ENCODE results near the gene USP15.

USP15 gene

DNA sequence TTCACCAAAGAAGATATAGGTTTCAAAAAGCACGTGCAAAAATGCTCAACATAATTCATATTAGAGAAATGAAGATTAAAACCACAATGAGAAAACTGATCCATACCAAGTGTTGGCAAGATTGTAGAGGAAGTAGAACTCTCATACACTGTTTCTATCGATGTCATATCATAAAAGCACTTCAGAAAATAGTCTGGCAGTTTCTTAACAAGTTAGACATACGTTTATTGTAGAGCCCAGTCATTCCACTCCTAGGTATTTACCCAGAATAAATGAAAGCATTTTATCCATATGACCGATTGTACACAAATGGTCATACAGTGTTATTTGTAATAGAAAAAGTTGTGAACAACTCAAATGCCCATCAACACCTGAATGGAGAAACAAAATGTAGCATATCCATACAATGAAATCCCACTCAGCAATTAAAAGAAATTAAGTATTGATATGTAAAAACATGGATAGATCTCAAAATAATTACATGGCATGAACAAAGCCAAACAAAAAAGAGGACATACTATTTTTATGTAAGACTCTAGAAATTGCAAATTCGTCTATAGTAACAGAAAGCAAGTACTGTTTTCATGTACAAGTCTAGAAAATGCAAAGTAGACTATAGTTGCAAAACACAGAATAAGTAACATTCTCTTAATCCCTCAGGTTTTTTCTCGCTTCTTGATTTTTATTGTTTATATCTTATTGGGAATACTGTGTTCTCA lies 41.0 kb downstream of the USP15 start:
- H3K36me3 Mint-ChIP-seq (ENCODE audit: low read depth) = peaks cover 65% of the 10 kb centered on the region
- H3K4me1 Mint-ChIP-seq (ENCODE audit: low read depth) = peaks cover 53% of the 10 kb centered on the region
- no peak overlapping the region for H3K4me3 Mint-ChIP-seq
- H3K9me3 Mint-ChIP-seq = peaks cover 9% of the 10 kb centered on the region
- no peak overlapping the region for H3K27ac Mint-ChIP-seq
- intact Hi-C loops (cut with micrococcal nuclease) = no loop called here
- no peaks in the 10 kb centered on the region for H3K27me3 Mint-ChIP-seq

DNA sequence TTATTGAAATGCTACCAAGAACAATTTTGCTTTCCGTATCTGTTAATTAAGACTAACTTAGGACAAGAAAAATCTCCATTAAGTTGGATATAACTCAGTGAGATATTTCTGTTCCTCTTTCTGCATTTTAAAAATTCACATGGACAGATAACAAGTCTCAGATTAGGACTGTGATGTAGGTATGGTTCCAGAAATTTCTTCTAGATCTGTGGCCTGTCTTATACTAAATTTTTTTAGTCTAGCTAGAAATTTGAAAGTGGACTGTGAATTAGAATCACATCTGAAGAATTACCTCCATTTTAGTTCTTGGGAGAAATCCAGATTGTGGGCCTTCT lies 41.6 kb downstream of the USP15 start:
- intact Hi-C loops (cut with micrococcal nuclease) = no loop called here
- Mint-ChIP-seq H3K36me3 (ENCODE audit: low read depth) (peaks cover 65% of the 10 kb centered on the region), H3K9me3 (peaks cover 9% of the 10 kb centered on the region), H3K27me3 (no peaks in the 10 kb centered on the region), H3K4me1 (ENCODE audit: low read depth) (peaks cover 48% of the 10 kb centered on the region), H3K27ac (no peak overlapping the region), H3K4me3 (no peak overlapping the region)

- Mint-ChIP-seq H3K9me3 (peaks cover 9% of the 10 kb centered on the region), H3K27me3 (no peaks in the 10 kb centered on the region), H3K4me3 (no peak overlapping the region), H3K4me1 (ENCODE audit: low read depth) (peaks cover 20% of the 10 kb centered on the region), H3K27ac (no peak overlapping the region), H3K36me3 (ENCODE audit: low read depth) (peaks cover 61% of the 10 kb centered on the region)
- intact Hi-C loops (cut with micrococcal nuclease) = no loop called here
Measured at GRCh38 chr12:62304560-62304959, 44.4 kb downstream of the USP15 start.

GRCh38 chr12:62305778-62306177 lies 45.6 kb downstream of the USP15 start:
- intact Hi-C loops (cut with micrococcal nuclease) = no loop called here
- Mint-ChIP-seq H3K27me3 (no peaks in the 10 kb centered on the region), H3K4me3 (no peak overlapping the region), H3K9me3 (peaks cover 9% of the 10 kb centered on the region), H3K4me1 (ENCODE audit: low read depth) (peaks cover 21% of the 10 kb centered on the region), H3K36me3 (ENCODE audit: low read depth) (peaks cover 67% of the 10 kb centered on the region), H3K27ac (no peak overlapping the region)

GRCh38 chr12:62306569-62307530 lies 46.6 kb downstream of the USP15 start:
- peaks cover 14% of the 10 kb centered on the region for H3K4me1 Mint-ChIP-seq (ENCODE audit: low read depth)
- H3K9me3 Mint-ChIP-seq = peaks cover 9% of the 10 kb centered on the region
- no peak overlapping the region for H3K4me3 Mint-ChIP-seq
- intact Hi-C loops (cut with micrococcal nuclease) = no loop called here
- no peak overlapping the region for H3K27ac Mint-ChIP-seq
- H3K27me3 Mint-ChIP-seq = no peaks in the 10 kb centered on the region
- peaks cover 72% of the 10 kb centered on the region for H3K36me3 Mint-ChIP-seq (ENCODE audit: low read depth)

- H3K9me3 Mint-ChIP-seq = peaks cover 9% of the 10 kb centered on the region
- H3K4me1 Mint-ChIP-seq (ENCODE audit: low read depth) = peaks cover 11% of the 10 kb centered on the region
- peaks cover 72% of the 10 kb centered on the region for H3K36me3 Mint-ChIP-seq (ENCODE audit: low read depth)
- H3K4me3 Mint-ChIP-seq = no peak overlapping the region
- no peaks in the 10 kb centered on the region for H3K27me3 Mint-ChIP-seq
- intact Hi-C loops (cut with micrococcal nuclease) = no loop called here
- no peak overlapping the region for H3K27ac Mint-ChIP-seq
Measured at GRCh38 chr12:62308201-62308600, 48.0 kb downstream of the USP15 start.

GRCh38 chr12:62313727-62314380 lies 53.6 kb downstream of the USP15 start:
- Mint-ChIP-seq H3K4me1 (ENCODE audit: low read depth) (peaks cover 21% of the 10 kb centered on the region), H3K9me3 (peaks cover 11% of the 10 kb centered on the region), H3K4me3 (no peak overlapping the region), H3K27me3 (no peaks in the 10 kb centered on the region), H3K27ac (no peak overlapping the region), H3K36me3 (ENCODE audit: low read depth) (peaks cover 33% of the 10 kb centered on the region)
- intact Hi-C loops (cut with micrococcal nuclease) = no loop called here

DNA sequence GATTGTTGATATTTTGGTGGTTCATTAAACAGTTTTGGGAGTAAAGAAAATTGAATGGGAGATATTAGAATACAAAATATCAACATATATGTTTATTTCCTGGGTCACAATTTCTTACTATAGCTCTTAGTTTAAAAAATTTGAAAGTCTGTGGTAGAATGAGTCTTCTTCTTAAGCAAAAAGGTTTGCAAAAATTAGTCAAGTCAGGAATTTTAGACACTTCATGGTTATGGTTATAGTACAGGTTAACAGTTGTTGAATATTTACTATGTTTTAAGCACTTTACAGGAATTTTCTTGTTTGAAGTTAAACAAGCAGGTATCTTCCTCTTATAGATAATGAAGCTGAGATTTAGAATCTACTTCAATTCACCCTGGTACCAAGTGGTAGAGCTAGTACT lies 56.8 kb downstream of the USP15 start:
- H3K27me3 Mint-ChIP-seq = no peaks in the 10 kb centered on the region
- H3K27ac Mint-ChIP-seq = no peak overlapping the region
- intact Hi-C loops (cut with micrococcal nuclease) = no loop called here
- H3K4me3 Mint-ChIP-seq = no peak overlapping the region
- peaks cover 25% of the 10 kb centered on the region for H3K4me1 Mint-ChIP-seq (ENCODE audit: low read depth)
- H3K36me3 Mint-ChIP-seq (ENCODE audit: low read depth) = peaks cover 40% of the 10 kb centered on the region
- H3K9me3 Mint-ChIP-seq = peaks cover 25% of the 10 kb centered on the region

GRCh38 chr12:62319058-62319457 lies 58.9 kb downstream of the USP15 start:
- H3K4me3 Mint-ChIP-seq = no peak overlapping the region
- H3K36me3 Mint-ChIP-seq (ENCODE audit: low read depth) = peaks cover 56% of the 10 kb centered on the region
- H3K27me3 Mint-ChIP-seq = no peaks in the 10 kb centered on the region
- peaks cover 25% of the 10 kb centered on the region for H3K9me3 Mint-ChIP-seq
- H3K4me1 Mint-ChIP-seq (ENCODE audit: low read depth) = peaks cover 25% of the 10 kb centered on the region
- H3K27ac Mint-ChIP-seq = peak overlapping the region; percentile 42
- intact Hi-C loops (cut with micrococcal nuclease) = no loop called here

DNA sequence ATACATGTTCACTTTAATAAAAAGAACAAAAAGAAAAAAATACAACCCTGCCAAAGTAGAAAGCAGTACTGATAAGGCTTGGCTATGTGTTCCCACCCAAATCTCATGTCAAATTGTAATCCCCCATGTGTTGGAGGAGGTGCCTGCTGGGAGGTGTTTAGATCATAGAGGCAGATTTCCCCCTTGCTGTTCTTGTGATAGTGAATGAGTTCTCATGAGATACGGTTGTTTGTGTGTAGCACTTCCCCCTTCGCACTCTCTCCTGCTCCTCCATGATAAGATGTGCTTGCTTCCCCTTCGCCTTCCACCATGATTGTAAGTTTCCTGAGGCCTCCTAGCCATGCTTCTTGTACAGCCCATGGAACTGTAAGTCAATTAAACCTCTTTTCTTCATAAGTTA lies 59.9 kb downstream of the USP15 start:
- no peak overlapping the region for H3K27ac Mint-ChIP-seq
- H3K27me3 Mint-ChIP-seq = no peaks in the 10 kb centered on the region
- H3K4me1 Mint-ChIP-seq (ENCODE audit: low read depth) = peaks cover 25% of the 10 kb centered on the region
- intact Hi-C loops (cut with micrococcal nuclease) = loop anchor here (10.0 kb wide), 1 partner anchor 55 kb away; the partner anchor contains the start of gene USP15
- peaks cover 56% of the 10 kb centered on the region for H3K36me3 Mint-ChIP-seq (ENCODE audit: low read depth)
- H3K9me3 Mint-ChIP-seq = peaks cover 25% of the 10 kb centered on the region
- H3K4me3 Mint-ChIP-seq = no peak overlapping the region

- intact Hi-C loops (cut with micrococcal nuclease) = loop anchor here (10.0 kb wide), 1 partner anchor 59 kb away; the partner anchor contains the start of gene USP15
- H3K36me3 Mint-ChIP-seq (ENCODE audit: low read depth) = peaks cover 43% of the 10 kb centered on the region
- peaks cover 18% of the 10 kb centered on the region for H3K9me3 Mint-ChIP-seq
- no peaks in the 10 kb centered on the region for H3K27me3 Mint-ChIP-seq
- H3K27ac Mint-ChIP-seq = no peak overlapping the region
- no peak overlapping the region for H3K4me3 Mint-ChIP-seq
- peaks cover 25% of the 10 kb centered on the region for H3K4me1 Mint-ChIP-seq (ENCODE audit: low read depth)
Measured at GRCh38 chr12:62323386-62323785, 63.2 kb downstream of the USP15 start.

GRCh38 chr12:62328296-62328921 lies 68.2 kb downstream of the USP15 start:
- H3K9me3 Mint-ChIP-seq = no peaks in the 10 kb centered on the region
- intact Hi-C loops (cut with micrococcal nuclease) = loop anchor here (10.0 kb wide), 1 partner anchor 64 kb away; the partner anchor contains the start of gene USP15
- peaks cover 39% of the 10 kb centered on the region for H3K36me3 Mint-ChIP-seq (ENCODE audit: low read depth)
- no peak overlapping the region for H3K4me3 Mint-ChIP-seq
- no peaks in the 10 kb centered on the region for H3K27me3 Mint-ChIP-seq
- H3K4me1 Mint-ChIP-seq (ENCODE audit: low read depth) = peaks cover 11% of the 10 kb centered on the region
- peak overlapping the region; percentile 58 for H3K27ac Mint-ChIP-seq

DNA sequence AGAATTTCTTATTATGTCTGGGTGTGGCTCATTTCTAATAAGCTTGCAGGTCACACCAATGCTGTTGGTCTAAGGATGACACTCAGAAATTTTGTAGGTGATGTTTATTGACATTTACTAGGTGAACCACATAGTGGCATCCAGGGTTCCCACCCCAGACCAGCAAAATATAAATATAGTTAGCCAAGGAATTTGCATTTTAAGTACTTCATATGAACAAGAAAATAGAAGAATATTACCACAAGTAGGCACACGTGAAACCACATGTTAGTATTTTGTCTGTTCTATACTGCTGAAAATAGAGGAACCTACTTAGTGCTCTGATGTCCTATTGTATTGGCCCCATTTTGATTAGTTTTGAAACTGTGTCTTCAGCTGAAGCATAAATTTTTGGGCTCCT lies 71.1 kb downstream of the USP15 start:
- H3K4me1 Mint-ChIP-seq (ENCODE audit: low read depth) = peaks cover 26% of the 10 kb centered on the region

More for the DNA sequence above, 71.1 kb downstream of the USP15 start:
- Mint-ChIP-seq H3K27ac (no peak overlapping the region), H3K36me3 (ENCODE audit: low read depth) (peaks cover 57% of the 10 kb centered on the region), H3K9me3 (no peaks in the 10 kb centered on the region), H3K27me3 (no peaks in the 10 kb centered on the region), H3K4me3 (no peak overlapping the region)
- intact Hi-C loops (cut with micrococcal nuclease) = no loop called here
